Loucy (cell line): ENCODE measurements around the gene ETV5.

Source experiments
- CTCF ChIP-seq: fragments of 200-600 bp; sonication (generic); conservative IDR thresholded peaks from 2 replicates; pipeline ENCODE4 v1.5.1; 2014; ENCODE audit warnings: mild to moderate bottlenecking, antibody characterized with exemption, low read length
- EZH2phosphoT487 ChIP-seq: fragments of 200-600 bp; IDR thresholded peaks from 2 replicates; pipeline ENCODE4 v1.6.1; 2018; ENCODE audit warnings: antibody characterized with exemption, mild to moderate bottlenecking, moderate library complexity, borderline replicate concordance

- TF ChIP-seq CTCF (no peak), EZH2phosphoT487 (no peak)
Measured at GRCh38 chr3:186096290-186096689, 12.6 kb downstream of the ETV5 start.
